Measurements from ENCODE around the gene TMPRSS9. TPM values are rescaled to one million over a fixed set of nuclear protein-coding genes. Genes with fewer than 3 reads are reported as not detected.

TMPRSS9 gene
- polyA plus RNA-seq, 1 donor (not counting 4 experiments of a cell fraction or from before 2014, with no cell fraction given): not detected

GRCh38 chr19:2331601-2332246 lies 28.3 kb upstream of the TMPRSS9 start:
- H4K20me1 ChIP-seq (ENCODE audit: control insufficient read depth, extremely low read depth, insufficient read depth, low read length): peaks cover 8% of the 10 kb centered on the region
- no peak overlapping the region for H3K27ac ChIP-seq (ENCODE audit: control insufficient read depth, insufficient read depth, low read length)
- no peak for TF ChIP-seq CTCF (optimal IDR thresholded peaks at IDR 0.05 in 1 of 3, IDR thresholded peaks at IDR 0.05 in 1 of 3, conservative IDR thresholded peaks at IDR 0.05 in 1 of 3; ENCODE audit: extremely low read depth in 1 of 3, insufficient read depth in 2 of 3, low read length in 3 of 3)
- TF ChIP-seq EZH2 (IDR thresholded peaks at IDR 0.05; ENCODE audit: low read length): no peak
- H3K4me1 ChIP-seq (ENCODE audit: control insufficient read depth, extremely low read depth, insufficient read depth, low read length): peaks cover 10% of the 10 kb centered on the region
- no peak overlapping the region for H3K4me2 ChIP-seq (ENCODE audit: control insufficient read depth, extremely low read depth, insufficient read depth, low read depth, low read length)
- DNase-seq (ENCODE audit: low read depth, low spot score) (no peak), FAIRE-seq (no peak)
- no peaks in the 10 kb centered on the region for H3K9me3 ChIP-seq (ENCODE audit: control insufficient read depth, low read depth, low read length)
- dilution Hi-C loops (cut with MboI; ENCODE audit: extremely low pct_ligation_motif_present, low sequenced_read_pairs): no loop called here
- no peak overlapping the region for H3K9ac ChIP-seq (ENCODE audit: control insufficient read depth, extremely low read depth, insufficient read depth, low read length)
- peaks cover 2 to 8% of the 10 kb centered on the region in 2 experiments for H3K36me3 ChIP-seq (ENCODE audit: control insufficient read depth in 2 of 2, extremely low read depth in 1 of 2, insufficient read depth in 2 of 2, low read length in 2 of 2)
- no peaks in the 10 kb centered on the region for H3K27me3 ChIP-seq (ENCODE audit: control insufficient read depth, extremely low read depth, insufficient read depth, low read length)
- peaks cover 66% of the 10 kb centered on the region for H3K79me2 ChIP-seq (ENCODE audit: control insufficient read depth, insufficient read depth, low read length)
- no peak overlapping the region for H3K4me3 ChIP-seq (ENCODE audit: control insufficient read depth in 2 of 3, extremely low read depth in 1 of 3, insufficient read depth in 2 of 3, low read depth in 1 of 3, low read length in 3 of 3)
- peaks cover 3% of the 10 kb centered on the region for H3K9me1 ChIP-seq (ENCODE audit: control insufficient read depth, extremely low read depth, insufficient read depth, low read length)
- H2AFZ ChIP-seq (ENCODE audit: control insufficient read depth, low read length): no peak overlapping the region

DNA sequence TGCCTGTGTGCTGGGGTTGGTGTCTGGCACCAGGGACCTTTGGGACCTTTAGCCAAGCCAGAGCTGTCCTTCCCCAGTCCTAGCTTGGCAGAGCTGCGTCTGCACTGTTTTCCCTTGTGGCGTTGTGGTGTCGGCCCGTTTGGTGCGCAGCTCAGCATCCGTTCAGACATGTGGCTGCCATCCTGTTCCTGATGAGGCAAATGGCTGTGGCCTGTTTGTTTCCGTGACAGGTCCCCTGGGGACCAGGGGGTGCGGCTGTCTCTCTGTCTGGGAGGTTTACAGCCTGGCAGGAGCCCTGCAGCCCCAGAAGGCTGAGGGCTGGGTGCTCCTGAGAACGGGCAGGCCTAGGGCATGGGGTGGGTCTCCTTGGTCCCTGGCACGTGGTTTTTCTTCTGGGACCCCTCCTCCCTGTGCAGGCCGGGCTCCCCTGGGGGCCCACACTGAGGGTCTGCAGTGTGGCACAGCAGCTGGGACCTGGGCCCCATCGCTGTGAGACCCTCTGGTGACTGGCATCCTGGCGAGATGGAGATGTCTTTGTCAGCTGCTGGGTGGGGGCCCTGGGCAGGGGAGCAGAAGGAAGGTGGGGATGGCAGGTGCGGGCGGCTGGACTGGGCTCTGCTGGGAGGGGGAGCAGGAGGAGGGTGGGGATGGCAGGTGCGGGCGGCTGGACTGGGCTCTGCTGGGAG lies 27.6 kb upstream of the TMPRSS9 start:
- Histone ChIP-seq H3K4me1 (ENCODE audit: control insufficient read depth, extremely low read depth, insufficient read depth, low read length) (peaks cover 4% of the 10 kb centered on the region), H2AFZ (ENCODE audit: control insufficient read depth, low read length) (no peak overlapping the region), H3K27ac (ENCODE audit: control insufficient read depth, insufficient read depth, low read length) (no peak overlapping the region), H4K20me1 (ENCODE audit: control insufficient read depth, extremely low read depth, insufficient read depth, low read length) (peaks cover 8% of the 10 kb centered on the region), H3K4me3 (ENCODE audit: control insufficient read depth in 2 of 3, extremely low read depth in 1 of 3, insufficient read depth in 2 of 3, low read depth in 1 of 3, low read length in 3 of 3) (no peak overlapping the region), H3K79me2 (ENCODE audit: control insufficient read depth, insufficient read depth, low read length) (peaks cover 59% of the 10 kb centered on the region), H3K4me2 (ENCODE audit: control insufficient read depth, extremely low read depth, insufficient read depth, low read depth, low read length) (no peak overlapping the region), H3K9me1 (ENCODE audit: control insufficient read depth, extremely low read depth, insufficient read depth, low read length) (peaks cover 3% of the 10 kb centered on the region), H3K9me3 (ENCODE audit: control insufficient read depth, low read depth, low read length) (no peaks in the 10 kb centered on the region), H3K27me3 (ENCODE audit: control insufficient read depth, extremely low read depth, insufficient read depth, low read length) (no peaks in the 10 kb centered on the region), H3K36me3 (ENCODE audit: control insufficient read depth in 2 of 2, extremely low read depth in 1 of 2, insufficient read depth in 2 of 2, low read length in 2 of 2) (peaks cover 0 to 3% of the 10 kb centered on the region in 2 experiments), H3K9ac (ENCODE audit: control insufficient read depth, extremely low read depth, insufficient read depth, low read length) (no peak overlapping the region)
- TF ChIP-seq CTCF (optimal IDR thresholded peaks at IDR 0.05 in 1 of 3, IDR thresholded peaks at IDR 0.05 in 1 of 3, conservative IDR thresholded peaks at IDR 0.05 in 1 of 3; ENCODE audit: extremely low read depth in 1 of 3, insufficient read depth in 2 of 3, low read length in 3 of 3): no peak
- no peak for TF ChIP-seq EZH2 (IDR thresholded peaks at IDR 0.05; ENCODE audit: low read length)
- FAIRE-seq: no peak
- dilution Hi-C loops (cut with MboI; ENCODE audit: extremely low pct_ligation_motif_present, low sequenced_read_pairs): no loop called here
- no peak for DNase-seq (ENCODE audit: low read depth, low spot score)
